ENCODE results near the gene KDELR1. TPM values are rescaled to one million over a fixed set of nuclear protein-coding genes. Genes with fewer than 3 reads are reported as not detected.

KDELR1 gene
- total RNA-seq, 1 experiment from 2014 or later: 53.7 TPM

GRCh38 chr19:48350856-48351255, 40.5 kb downstream of the KDELR1 start:
- Histone ChIP-seq H3K36me3 (ENCODE audit: insufficient read depth, low read length) (no peaks in the 10 kb centered on the region), H3K9me3 (ENCODE audit: low read length) (no peaks in the 10 kb centered on the region), H3K27ac (ENCODE audit: low read length) (no peak overlapping the region), H3K4me1 (ENCODE audit: low read length) (peaks cover 5% of the 10 kb centered on the region), H3K9ac (ENCODE audit: low read length) (0 out of 2 replicates have a peak overlapping the region, but pooled peaks have one; percentile 24), H4K20me1 (ENCODE audit: insufficient read depth, low read depth, low read length) (no peaks in the 10 kb centered on the region), H3K9me2 (replicated peaks; ENCODE audit: insufficient read depth, low read length) (no peaks in the 10 kb centered on the region), H3K79me2 (ENCODE audit: low read length) (no peaks in the 10 kb centered on the region), H3K27me3 (ENCODE audit: low read length) (no peaks in the 10 kb centered on the region), H3K4me2 (ENCODE audit: low read depth, low read length, poor library complexity, severe bottlenecking) (no peak overlapping the region), H3K4me3 (ENCODE audit: low read length) (no peak overlapping the region), H2AFZ (ENCODE audit: low read length) (0 out of 2 replicates have a peak overlapping the region, but pooled peaks have one; percentile 91)
- DNase-seq: no peak

DNA sequence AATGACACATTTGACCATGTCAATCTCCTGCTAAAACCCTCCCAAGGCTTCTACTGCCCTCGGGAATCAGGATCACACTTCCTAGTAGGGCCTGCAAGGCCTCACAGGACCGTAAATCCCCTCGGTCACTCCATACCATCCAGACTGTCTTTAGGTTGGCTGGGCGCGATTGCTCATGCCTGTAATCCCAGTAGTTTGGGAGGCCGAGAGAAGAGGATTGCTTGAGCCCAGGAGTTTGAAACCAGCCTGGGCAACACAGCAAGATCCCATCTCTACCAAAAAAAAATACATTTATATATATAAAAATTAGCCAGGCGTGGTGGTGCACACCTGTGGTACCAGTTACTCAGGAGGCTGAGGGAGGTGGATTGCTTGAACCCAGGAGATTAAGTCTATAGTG, 42.6 kb downstream of the KDELR1 start:
- Histone ChIP-seq H3K4me3 (ENCODE audit: low read length) (no peak overlapping the region), H3K79me2 (ENCODE audit: low read length) (no peaks in the 10 kb centered on the region), H3K4me1 (ENCODE audit: low read length) (peaks cover 5% of the 10 kb centered on the region), H3K9me3 (ENCODE audit: low read length) (no peaks in the 10 kb centered on the region), H3K9me2 (replicated peaks; ENCODE audit: insufficient read depth, low read length) (no peaks in the 10 kb centered on the region), H3K27ac (ENCODE audit: low read length) (no peak overlapping the region), H3K9ac (ENCODE audit: low read length) (no peak overlapping the region), H2AFZ (ENCODE audit: low read length) (no peak overlapping the region), H3K36me3 (ENCODE audit: insufficient read depth, low read length) (no peaks in the 10 kb centered on the region), H3K4me2 (ENCODE audit: low read depth, low read length, poor library complexity, severe bottlenecking) (no peak overlapping the region), H3K27me3 (ENCODE audit: low read length) (no peaks in the 10 kb centered on the region), H4K20me1 (ENCODE audit: insufficient read depth, low read depth, low read length) (no peaks in the 10 kb centered on the region)
- no peak for DNase-seq

GRCh38 chr19:48348045-48348444, 43.3 kb downstream of the KDELR1 start:
- no peak overlapping the region for H2AFZ ChIP-seq (ENCODE audit: low read length)
- no peaks in the 10 kb centered on the region for H3K27me3 ChIP-seq (ENCODE audit: low read length)
- no peaks in the 10 kb centered on the region for H3K79me2 ChIP-seq (ENCODE audit: low read length)
- H4K20me1 ChIP-seq (ENCODE audit: insufficient read depth, low read depth, low read length): no peaks in the 10 kb centered on the region
- H3K9me3 ChIP-seq (ENCODE audit: low read length): no peaks in the 10 kb centered on the region
- H3K4me1 ChIP-seq (ENCODE audit: low read length): peaks cover 5% of the 10 kb centered on the region
- H3K9ac ChIP-seq (ENCODE audit: low read length): no peak overlapping the region
- H3K36me3 ChIP-seq (ENCODE audit: insufficient read depth, low read length): no peaks in the 10 kb centered on the region
- H3K27ac ChIP-seq (ENCODE audit: low read length): no peak overlapping the region
- no peak overlapping the region for H3K4me3 ChIP-seq (ENCODE audit: low read length)
- no peak overlapping the region for H3K4me2 ChIP-seq (ENCODE audit: low read depth, low read length, poor library complexity, severe bottlenecking)
- no peak for DNase-seq
- H3K9me2 ChIP-seq (replicated peaks; ENCODE audit: insufficient read depth, low read length): no peaks in the 10 kb centered on the region

- Histone ChIP-seq H3K27me3 (ENCODE audit: low read length) (no peaks in the 10 kb centered on the region), H3K27ac (ENCODE audit: low read length) (no peak overlapping the region), H3K4me2 (ENCODE audit: low read depth, low read length, poor library complexity, severe bottlenecking) (no peak overlapping the region), H2AFZ (ENCODE audit: low read length) (no peak overlapping the region), H3K9me3 (ENCODE audit: low read length) (no peaks in the 10 kb centered on the region), H3K9me2 (replicated peaks; ENCODE audit: insufficient read depth, low read length) (no peaks in the 10 kb centered on the region), H3K4me1 (ENCODE audit: low read length) (peaks cover 4% of the 10 kb centered on the region), H3K36me3 (ENCODE audit: insufficient read depth, low read length) (no peaks in the 10 kb centered on the region), H3K79me2 (ENCODE audit: low read length) (no peaks in the 10 kb centered on the region), H3K9ac (ENCODE audit: low read length) (no peak overlapping the region), H3K4me3 (ENCODE audit: low read length) (no peak overlapping the region), H4K20me1 (ENCODE audit: insufficient read depth, low read depth, low read length) (no peaks in the 10 kb centered on the region)
- DNase-seq: no peak
These were observed 45.2 kb downstream of the KDELR1 start for GRCh38 chr19:48346191-48346590.

- Histone ChIP-seq H3K36me3 (ENCODE audit: insufficient read depth, low read length) (no peaks in the 10 kb centered on the region), H3K27me3 (ENCODE audit: low read length) (no peaks in the 10 kb centered on the region), H3K79me2 (ENCODE audit: low read length) (no peaks in the 10 kb centered on the region), H3K4me2 (ENCODE audit: low read depth, low read length, poor library complexity, severe bottlenecking) (no peak overlapping the region), H3K27ac (ENCODE audit: low read length) (no peak overlapping the region), H3K9me3 (ENCODE audit: low read length) (no peaks in the 10 kb centered on the region), H3K9ac (ENCODE audit: low read length) (no peak overlapping the region), H3K9me2 (replicated peaks; ENCODE audit: insufficient read depth, low read length) (no peaks in the 10 kb centered on the region), H2AFZ (ENCODE audit: low read length) (no peak overlapping the region), H3K4me3 (ENCODE audit: low read length) (no peak overlapping the region), H3K4me1 (ENCODE audit: low read length) (no peaks in the 10 kb centered on the region), H4K20me1 (ENCODE audit: insufficient read depth, low read depth, low read length) (no peaks in the 10 kb centered on the region)
- peak; percentile 68 for DNase-seq
These were observed 46.5 kb downstream of the KDELR1 start for GRCh38 chr19:48344892-48345291.

DNA sequence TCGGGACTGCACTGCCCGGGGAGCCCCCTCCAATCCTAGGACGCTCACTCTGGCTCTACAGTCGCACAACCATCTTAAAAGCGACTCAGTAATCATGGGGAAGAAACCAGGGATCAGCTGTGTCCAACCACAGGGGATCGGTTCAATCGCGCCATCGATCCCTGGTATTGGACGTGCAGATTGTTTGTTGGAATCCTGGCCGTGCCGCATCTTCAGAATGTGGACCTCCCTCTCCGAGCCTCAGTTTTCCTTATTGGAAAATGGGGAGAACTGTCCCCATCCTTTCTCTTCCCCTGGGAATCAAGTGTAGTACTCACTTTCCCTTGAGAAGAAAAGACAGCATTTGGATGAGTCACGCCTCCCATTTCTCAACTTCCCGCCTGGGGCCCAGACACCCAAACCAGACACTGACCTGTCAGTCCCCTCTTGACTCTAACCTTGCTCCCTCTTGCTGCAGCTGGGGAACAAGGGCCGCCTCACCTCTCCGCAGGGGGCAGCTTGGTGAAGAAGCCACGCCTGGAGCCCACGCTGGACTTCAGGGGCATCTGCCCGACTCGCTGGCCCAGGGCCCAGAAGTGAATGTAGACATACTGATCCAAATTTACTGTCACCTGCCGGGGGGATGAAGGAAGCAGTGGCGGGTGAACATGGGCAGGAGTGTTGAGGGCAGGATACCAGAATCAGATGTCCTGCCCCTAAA, 48.4 kb downstream of the KDELR1 start:
- H2AFZ ChIP-seq (ENCODE audit: low read length): no peak overlapping the region
- H3K4me2 ChIP-seq (ENCODE audit: low read depth, low read length, poor library complexity, severe bottlenecking): no peak overlapping the region
- DNase-seq: no peak
- no peaks in the 10 kb centered on the region for H3K9me2 ChIP-seq (replicated peaks; ENCODE audit: insufficient read depth, low read length)
- H3K4me1 ChIP-seq (ENCODE audit: low read length): no peaks in the 10 kb centered on the region
- no peaks in the 10 kb centered on the region for H3K9me3 ChIP-seq (ENCODE audit: low read length)
- H3K9ac ChIP-seq (ENCODE audit: low read length): no peak overlapping the region
- H3K27me3 ChIP-seq (ENCODE audit: low read length): no peaks in the 10 kb centered on the region
- no peaks in the 10 kb centered on the region for H3K79me2 ChIP-seq (ENCODE audit: low read length)
- no peak overlapping the region for H3K27ac ChIP-seq (ENCODE audit: low read length)
- H4K20me1 ChIP-seq (ENCODE audit: insufficient read depth, low read depth, low read length): no peaks in the 10 kb centered on the region
- H3K36me3 ChIP-seq (ENCODE audit: insufficient read depth, low read length): no peaks in the 10 kb centered on the region
- H3K4me3 ChIP-seq (ENCODE audit: low read length): no peak overlapping the region

DNA sequence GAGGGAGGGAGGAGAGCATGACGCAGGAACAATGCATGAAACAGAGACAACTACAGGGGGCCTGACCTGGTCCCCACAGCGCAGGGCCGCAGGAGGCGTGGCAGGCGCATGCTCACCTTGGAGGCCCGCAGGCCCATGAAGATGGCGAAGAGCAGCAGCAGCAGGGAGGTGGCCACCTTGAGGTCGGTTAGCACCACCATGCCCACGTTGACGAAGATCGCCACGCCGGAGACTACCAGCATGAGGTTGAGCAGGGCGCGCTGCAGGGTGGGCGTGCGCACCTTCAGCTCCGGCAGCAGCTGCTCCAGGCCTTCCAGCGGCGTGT, 49.0 kb downstream of the KDELR1 start:
- H3K4me2 ChIP-seq (ENCODE audit: low read depth, low read length, poor library complexity, severe bottlenecking): no peak overlapping the region
- H3K27ac ChIP-seq (ENCODE audit: low read length): no peak overlapping the region
- H3K79me2 ChIP-seq (ENCODE audit: low read length): no peaks in the 10 kb centered on the region
- no peaks in the 10 kb centered on the region for H4K20me1 ChIP-seq (ENCODE audit: insufficient read depth, low read depth, low read length)
- no peaks in the 10 kb centered on the region for H3K9me3 ChIP-seq (ENCODE audit: low read length)
- no peak overlapping the region for H2AFZ ChIP-seq (ENCODE audit: low read length)
- no peaks in the 10 kb centered on the region for H3K27me3 ChIP-seq (ENCODE audit: low read length)
- H3K36me3 ChIP-seq (ENCODE audit: insufficient read depth, low read length): no peaks in the 10 kb centered on the region
- H3K4me3 ChIP-seq (ENCODE audit: low read length): no peak overlapping the region
- no peak for DNase-seq
- no peaks in the 10 kb centered on the region for H3K4me1 ChIP-seq (ENCODE audit: low read length)
- H3K9ac ChIP-seq (ENCODE audit: low read length): no peak overlapping the region
- no peaks in the 10 kb centered on the region for H3K9me2 ChIP-seq (replicated peaks; ENCODE audit: insufficient read depth, low read length)

DNA sequence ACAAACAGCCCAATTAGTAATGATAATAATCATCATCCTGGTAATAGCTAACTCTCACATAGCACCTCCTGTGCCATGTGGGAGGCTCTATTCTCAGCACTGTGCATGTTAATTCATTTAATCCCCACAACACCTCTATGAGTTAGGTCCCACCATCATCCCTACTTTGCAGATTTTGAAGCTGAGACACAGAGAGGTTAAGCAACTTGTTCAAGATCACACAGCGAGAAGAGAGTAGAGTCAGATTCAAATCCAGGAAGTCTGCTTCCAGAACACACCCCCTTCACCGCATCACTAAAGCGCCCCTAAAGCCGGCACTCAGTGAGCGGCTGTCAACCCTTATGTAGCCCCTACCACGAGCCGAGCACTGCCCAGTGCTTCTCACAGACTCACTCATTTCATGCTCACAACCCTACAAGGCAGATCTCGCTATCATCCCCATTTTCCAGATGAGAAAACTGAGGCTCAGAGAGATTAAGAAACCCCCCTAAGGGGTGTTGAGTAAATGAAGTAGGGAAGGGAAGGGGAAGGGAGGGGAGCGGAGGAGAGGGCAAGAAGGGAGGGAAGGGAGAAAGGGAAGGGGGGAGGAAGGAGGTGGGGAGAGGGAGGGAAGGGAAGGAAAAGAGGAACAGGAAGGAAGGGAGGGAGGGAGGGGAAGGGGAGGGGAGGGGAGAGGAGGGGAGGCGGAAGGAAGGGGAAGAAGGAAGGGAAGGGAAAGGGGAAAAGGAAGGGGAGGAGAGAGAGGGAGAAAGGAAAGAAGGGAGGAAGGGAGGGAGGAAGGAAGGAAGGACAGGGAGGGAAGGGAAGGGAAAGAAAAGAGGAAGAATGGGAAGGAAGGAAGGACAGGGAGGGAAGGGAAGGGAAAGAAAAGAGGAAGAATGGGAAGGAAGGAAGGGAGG, 49.6 kb downstream of the KDELR1 start:
- Histone ChIP-seq H4K20me1 (ENCODE audit: insufficient read depth, low read depth, low read length) (no peaks in the 10 kb centered on the region), H3K9me2 (replicated peaks; ENCODE audit: insufficient read depth, low read length) (no peaks in the 10 kb centered on the region), H3K27ac (ENCODE audit: low read length) (no peak overlapping the region), H2AFZ (ENCODE audit: low read length) (no peak overlapping the region), H3K9ac (ENCODE audit: low read length) (no peak overlapping the region), H3K36me3 (ENCODE audit: insufficient read depth, low read length) (no peaks in the 10 kb centered on the region), H3K4me1 (ENCODE audit: low read length) (no peaks in the 10 kb centered on the region), H3K9me3 (ENCODE audit: low read length) (no peaks in the 10 kb centered on the region), H3K4me2 (ENCODE audit: low read depth, low read length, poor library complexity, severe bottlenecking) (no peak overlapping the region), H3K79me2 (ENCODE audit: low read length) (no peaks in the 10 kb centered on the region), H3K27me3 (ENCODE audit: low read length) (no peaks in the 10 kb centered on the region), H3K4me3 (ENCODE audit: low read length) (no peak overlapping the region)
- DNase-seq: no peak
